Measurements from ENCODE around the gene CALHM5.

GRCh38 chr6:116518621-116519368 is 7.4 kb downstream of the CALHM5 start:
- TF ChIP-seq YY1 (IDR thresholded peaks at IDR 0.05; ENCODE audit: low read depth) (no peak), RAD21 (IDR thresholded peaks at IDR 0.05; ENCODE audit: low read depth) (no peak), USF1 (IDR thresholded peaks at IDR 0.05) (no peak), REST (IDR thresholded peaks at IDR 0.05; ENCODE audit: low read depth) (no peak), EP300 (IDR thresholded peaks at IDR 0.05; ENCODE audit: borderline replicate concordance) (no peak)
